Cardiac muscle cell (in vitro differentiated cells and primary cell): ENCODE results near the gene GP1BA. TPM values are rescaled to one million over a fixed set of nuclear protein-coding genes. Genes with fewer than 3 reads are reported as not detected.

Experiments used
- DNase-seq, 2 donors: peaks; one replicate each; pipeline versions ENCODE4 v3.0.0 to v3.0.0-alpha.2; 2010 to 2017; ENCODE audit warnings: low read depth in 1 of 2, low spot score in 1 of 2
- H3K27ac ChIP-seq: fragments of 200-600 bp; sonication (generic); 2 replicates; pipeline ENCODE4 v1.5.1; 2016
- H3K27me3 ChIP-seq: fragments of 200-600 bp; sonication (generic); 2 replicates; pipeline ENCODE4 v1.6.0; 2016; ENCODE audit warnings: control low read depth
- H3K36me3 ChIP-seq: fragments of 200-600 bp; sonication (generic); 2 replicates; pipeline ENCODE4 v1.5.1; 2016; ENCODE audit warnings: control low read depth
- H3K4me1 ChIP-seq: fragments of 200-600 bp; sonication (generic); 2 replicates; pipeline ENCODE4 v1.8.1; 2017; ENCODE audit warnings: low read depth, mild to moderate bottlenecking, mixed run types
- H3K4me3 ChIP-seq: fragments of 200-600 bp; sonication (generic); 2 replicates; pipeline ENCODE4 v1.5.1; 2016; ENCODE audit warnings: mild to moderate bottlenecking
- H3K9me3 ChIP-seq: fragments of 200-600 bp; sonication (generic); 2 replicates; pipeline ENCODE4 v1.5.1; 2017; ENCODE audit warnings: low read depth, mild to moderate bottlenecking, control low read depth
- polyA plus RNA-seq: library from polyadenylated mRNA; unstranded; fragments of >200 nt; fragmentation: Nextera tagmentation; extraction: Ambion mirVana; gene quantifications from 2 replicates; pipeline ENCODE4 v1.2.1, GENCODE V29; 2016
- total RNA-seq: library from RNA; depleted of rRNA; stranded (reverse); fragments of >200 nt; gene quantifications from 2 replicates; pipeline ENCODE4 v1.2.3, GENCODE V29; 2016
- TF ChIP-seq, protein P1 (sequence below): IDR thresholded peaks from 2 replicates; pipeline ENCODE4 v1.5.1; 2012; ENCODE audit warnings: low read depth, mild to moderate bottlenecking, low read length

Gene GP1BA
- total and polyA plus RNA-seq, 2 experiments from 2014 or later, result 0.61 TPM; not detected in 1

DNA sequence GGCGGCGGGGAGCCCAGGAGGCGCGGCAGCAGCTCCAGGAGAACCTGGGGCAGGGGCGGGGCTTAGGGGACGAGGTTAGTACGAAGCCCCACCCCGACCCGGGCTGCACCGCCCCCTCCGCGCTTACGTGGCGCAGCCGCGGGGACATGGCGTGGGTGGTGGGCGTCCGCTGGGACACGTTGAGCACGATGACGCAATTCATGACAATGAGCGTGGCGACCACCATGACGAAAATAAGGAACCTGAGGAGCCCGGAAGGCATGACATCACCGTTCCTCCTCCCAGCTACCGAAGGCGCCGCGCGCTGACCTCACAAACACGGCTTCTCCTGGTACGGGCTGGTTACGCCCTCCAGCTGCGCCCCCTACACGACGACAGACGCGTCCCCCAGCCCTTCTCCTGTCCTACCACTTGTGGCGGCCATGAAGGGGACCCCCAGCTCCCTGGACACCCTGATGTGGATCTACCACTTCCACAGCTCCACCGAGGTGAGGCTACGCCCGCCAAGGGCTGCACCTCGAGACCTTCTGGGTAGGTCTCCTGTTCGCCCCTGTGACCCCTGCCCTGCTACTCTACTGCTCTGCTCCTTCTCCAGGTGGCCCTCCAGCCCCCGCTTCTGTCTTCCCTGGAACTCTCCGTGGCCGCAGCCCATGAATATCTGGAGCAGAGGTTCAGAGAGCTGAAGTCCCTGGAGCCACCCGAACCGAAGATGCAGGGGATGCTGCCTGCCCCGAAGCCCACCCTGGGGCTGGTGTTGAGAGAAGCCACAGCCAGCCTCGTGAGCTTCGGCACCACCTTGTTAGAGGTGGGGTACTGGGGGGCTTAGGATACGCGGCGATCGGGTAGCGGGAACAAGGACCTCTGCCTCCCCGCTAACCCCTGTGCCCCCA, 32.5 kb upstream of the GP1BA start, which contains the start of gene C17orf107:
C17orf107 (plus strand) TSS at position 196 of the 890 bp plus-strand sequence; CDS start at position 423, 227 bp downstream.
- Histone ChIP-seq H3K36me3 (peaks cover 3% of the 10 kb centered on the region), H3K27ac (no peak within 1 kb of the TSS), H3K4me1 (peaks cover 5% of the 10 kb centered on the region), H3K9me3 (no peaks in the 10 kb centered on the region), H3K27me3 (no peaks in the 10 kb centered on the region), H3K4me3 (peak within 1 kb of the TSS; percentile 26)
- DNase-seq, result peak; percentile 56 to 89
- TF ChIP-seq, protein P1, sequence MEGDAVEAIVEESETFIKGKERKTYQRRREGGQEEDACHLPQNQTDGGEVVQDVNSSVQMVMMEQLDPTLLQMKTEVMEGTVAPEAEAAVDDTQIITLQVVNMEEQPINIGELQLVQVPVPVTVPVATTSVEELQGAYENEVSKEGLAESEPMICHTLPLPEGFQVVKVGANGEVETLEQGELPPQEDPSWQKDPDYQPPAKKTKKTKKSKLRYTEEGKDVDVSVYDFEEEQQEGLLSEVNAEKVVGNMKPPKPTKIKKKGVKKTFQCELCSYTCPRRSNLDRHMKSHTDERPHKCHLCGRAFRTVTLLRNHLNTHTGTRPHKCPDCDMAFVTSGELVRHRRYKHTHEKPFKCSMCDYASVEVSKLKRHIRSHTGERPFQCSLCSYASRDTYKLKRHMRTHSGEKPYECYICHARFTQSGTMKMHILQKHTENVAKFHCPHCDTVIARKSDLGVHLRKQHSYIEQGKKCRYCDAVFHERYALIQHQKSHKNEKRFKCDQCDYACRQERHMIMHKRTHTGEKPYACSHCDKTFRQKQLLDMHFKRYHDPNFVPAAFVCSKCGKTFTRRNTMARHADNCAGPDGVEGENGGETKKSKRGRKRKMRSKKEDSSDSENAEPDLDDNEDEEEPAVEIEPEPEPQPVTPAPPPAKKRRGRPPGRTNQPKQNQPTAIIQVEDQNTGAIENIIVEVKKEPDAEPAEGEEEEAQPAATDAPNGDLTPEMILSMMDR, result peak; percentile 7

DNA sequence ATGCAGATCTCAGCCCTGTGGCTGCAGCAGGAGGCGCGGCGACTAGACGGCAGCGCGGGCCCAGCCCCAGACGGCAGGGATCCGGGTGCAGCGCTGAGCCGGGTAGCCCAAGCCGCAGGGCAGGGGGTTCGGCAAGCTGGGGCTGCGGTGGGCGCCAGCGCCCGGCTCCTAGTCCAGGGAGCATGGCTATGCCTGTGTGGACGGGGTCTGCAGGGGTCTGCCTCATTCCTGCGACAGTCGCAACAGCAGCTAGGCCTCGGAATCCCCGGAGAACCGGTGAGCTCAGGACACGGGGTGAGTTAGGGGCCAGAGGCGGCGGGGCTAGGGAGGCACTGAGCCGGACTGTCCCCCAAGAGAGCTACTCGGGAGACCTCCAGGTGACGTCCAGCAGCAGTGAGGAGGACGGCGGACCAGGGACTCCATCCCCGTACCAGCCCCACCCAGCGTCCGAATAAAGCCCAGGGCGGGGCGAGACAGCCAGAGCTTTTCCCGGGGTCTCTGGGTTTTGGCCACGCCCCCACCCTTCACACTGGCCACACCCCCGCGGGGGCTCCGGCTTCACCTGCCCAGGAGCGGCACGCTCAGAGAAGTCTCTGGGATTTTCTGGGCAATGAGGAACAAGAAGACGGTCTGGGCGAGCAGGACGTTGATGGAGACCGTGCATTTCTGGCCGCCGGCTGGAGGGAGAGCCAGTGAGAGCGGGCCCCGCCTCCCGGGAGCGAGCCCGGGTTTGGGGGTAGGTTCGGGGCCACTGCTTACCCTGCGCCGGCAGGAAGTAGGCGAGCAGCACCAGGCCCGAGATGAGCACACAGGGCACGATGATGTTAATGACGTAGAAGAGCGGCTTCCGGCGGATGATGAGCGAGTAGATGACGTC, 31.6 kb upstream of the GP1BA start:
- H3K36me3 ChIP-seq, result no peaks in the 10 kb centered on the region
- peaks cover 5% of the 10 kb centered on the region for H3K4me1 ChIP-seq
- no peaks in the 10 kb centered on the region for H3K9me3 ChIP-seq
- no peak overlapping the region for H3K4me3 ChIP-seq
- TF ChIP-seq, protein P1, result no peak
- no peak for DNase-seq
- no peak overlapping the region for H3K27ac ChIP-seq
- H3K27me3 ChIP-seq, result no peaks in the 10 kb centered on the region

DNA sequence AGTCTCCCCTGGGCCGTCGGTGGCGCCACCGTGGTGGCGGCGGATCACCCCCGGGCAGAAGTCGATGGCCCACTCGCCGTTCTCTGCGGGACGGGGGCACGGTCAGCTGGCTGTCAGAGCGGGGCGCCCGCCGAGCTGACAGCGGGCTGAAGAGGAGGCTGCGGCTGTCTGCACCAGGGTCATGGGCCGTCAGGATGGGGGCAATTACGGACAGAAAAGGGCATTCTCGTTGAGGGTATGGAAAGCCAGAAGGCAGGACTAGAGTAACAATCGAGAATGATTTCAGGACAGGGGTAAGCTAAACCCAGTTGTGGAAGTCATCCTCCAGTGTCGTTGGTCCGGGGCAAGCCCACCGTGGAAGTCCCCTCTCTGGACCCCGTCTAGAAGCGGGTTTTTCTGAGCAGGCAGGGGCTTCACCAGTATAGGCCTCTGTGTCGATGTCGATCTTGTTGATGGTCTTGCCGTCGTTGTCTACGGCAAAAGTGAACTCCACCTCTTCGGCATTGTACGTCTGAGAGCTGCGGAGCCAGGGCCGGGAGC, 30.9 kb upstream of the GP1BA start:
- Histone ChIP-seq H3K9me3 (no peaks in the 10 kb centered on the region), H3K27ac (no peak overlapping the region), H3K4me3 (no peak overlapping the region), H3K4me1 (peaks cover 5% of the 10 kb centered on the region), H3K36me3 (no peaks in the 10 kb centered on the region), H3K27me3 (no peaks in the 10 kb centered on the region)
- DNase-seq, result no peak
- TF ChIP-seq, protein P1, result no peak

DNA sequence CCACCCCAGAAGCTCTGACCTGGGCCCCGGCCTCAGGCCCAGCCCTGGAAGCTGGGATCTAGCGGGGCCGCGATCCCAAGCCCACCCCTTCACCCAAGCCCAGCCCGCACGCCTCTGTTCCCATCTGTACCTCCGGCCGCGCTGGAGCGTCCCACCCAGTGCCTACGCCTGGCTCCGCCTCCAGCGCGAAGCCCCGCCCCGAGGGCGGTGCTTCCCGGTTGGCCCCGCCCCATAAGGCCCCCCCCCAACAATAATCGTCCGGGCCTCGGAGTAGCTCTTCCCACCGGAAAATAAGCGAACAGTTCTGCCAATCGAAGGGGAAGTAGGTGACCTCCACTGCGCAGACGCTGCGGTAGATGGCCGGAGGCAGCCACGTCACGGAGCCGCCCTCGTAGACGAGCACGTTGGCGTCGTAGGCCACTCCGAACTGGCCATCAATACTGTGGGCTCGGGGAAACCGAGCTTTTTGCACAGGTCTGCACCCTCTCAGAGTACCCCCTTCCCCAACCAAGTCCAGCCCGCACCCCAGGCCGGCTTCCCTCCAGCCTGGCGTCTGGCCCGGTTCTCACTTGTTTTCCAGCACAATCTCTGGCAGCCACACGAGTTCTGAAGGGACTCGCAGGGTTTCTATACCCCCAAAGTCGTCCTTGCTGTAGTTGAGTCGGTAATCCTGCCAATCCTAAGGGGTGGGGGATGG, 30.3 kb upstream of the GP1BA start:
- no peaks in the 10 kb centered on the region for H3K36me3 ChIP-seq
- H3K9me3 ChIP-seq, result no peaks in the 10 kb centered on the region
- H3K27ac ChIP-seq, result no peak overlapping the region
- no peak for DNase-seq
- TF ChIP-seq, protein P1, result no peak
- H3K4me3 ChIP-seq, result no peak overlapping the region
- H3K27me3 ChIP-seq, result no peaks in the 10 kb centered on the region
- H3K4me1 ChIP-seq, result peaks cover 5% of the 10 kb centered on the region

DNA sequence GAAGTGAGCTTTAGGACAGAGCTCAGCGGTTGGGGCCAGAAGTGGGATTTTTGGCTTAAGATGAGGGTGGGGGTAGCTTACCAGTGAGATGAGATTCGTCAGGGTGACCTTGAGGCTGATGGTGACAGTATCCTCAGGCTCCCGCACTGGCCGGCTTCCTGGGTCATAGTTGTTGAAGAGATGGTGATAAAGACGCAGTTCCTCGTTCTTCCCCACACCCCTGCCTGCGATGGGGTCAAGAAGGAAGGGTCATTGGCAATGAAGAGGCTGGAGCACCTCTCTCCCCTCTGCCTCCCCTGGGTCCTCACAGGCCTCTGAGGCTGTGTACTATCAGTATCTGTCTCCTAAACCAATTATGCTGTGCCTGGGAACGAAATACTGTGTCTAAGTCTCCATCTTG, 29.5 kb upstream of the GP1BA start:
- TF ChIP-seq, protein P1, result no peak
- peaks cover 5% of the 10 kb centered on the region for H3K4me1 ChIP-seq
- no peak for DNase-seq
- H3K9me3 ChIP-seq, result no peaks in the 10 kb centered on the region
- H3K36me3 ChIP-seq, result no peaks in the 10 kb centered on the region
- no peak overlapping the region for H3K4me3 ChIP-seq
- H3K27ac ChIP-seq, result no peak overlapping the region
- no peaks in the 10 kb centered on the region for H3K27me3 ChIP-seq
